Measurements from ENCODE around the gene ACSS2. TPM values are rescaled to one million over a fixed set of nuclear protein-coding genes. Genes with fewer than 3 reads are reported as not detected.

ACSS2 gene
- total RNA-seq, 6 experiments from 2014 or later = 21.9 to 118 (median 45.7) TPM

- Histone ChIP-seq H3K4me3 (peak overlapping the region; percentile 51 to 83 (median 82)), H3K9me3 (no peaks in the 10 kb centered on the region), H3K27me3 (no peaks in the 10 kb centered on the region), H3K36me3 (no peaks in the 10 kb centered on the region), H3K27ac (no peak overlapping the region), H3K4me1 (peaks cover 0 to 20% (median 8%) of the 10 kb centered on the region in 4 donors)
- DNase-seq = no peak
- intact Hi-C loops (cut with DNase I) = loop anchor here (5.0 kb wide), 2 partner anchors 35 to 85 kb away; partner anchors contain the start of genes GSS (in 2 of the 2) and MYH7B (in 2 of the 2)
- TF ChIP-seq CTCF (IDR thresholded peaks at IDR 0.05) = no peak
- no peak for TF ChIP-seq POLR2A (IDR thresholded peaks at IDR 0.05)
- 28% methylated on average over 7 of the region's 10 CpGs for WGBS (ENCODE audit: insufficient coverage, low coverage, low lambda C conversion rate, missing lambda C conversion rate)
- no peak for ATAC-seq
Measured at GRCh38 chr20:34871966-34872621, 4.3 kb upstream of the ACSS2 start.

GRCh38 chr20:34872622-34873224 is 3.7 kb upstream of the ACSS2 start, which contains the start of gene GGT7:
TSS of gene GGT7 (minus strand) at chr20:34872856. CDS start at chr20:34872815, 41 bp downstream.
- Histone ChIP-seq H3K27me3 (no peaks in the 10 kb centered on the region), H3K4me3 (peak within 1 kb of the TSS; percentile 51 to 83 (median 82)), H3K36me3 (no peaks in the 10 kb centered on the region), H3K27ac (no peak within 1 kb of the TSS), H3K4me1 (peaks cover 0 to 20% (median 8%) of the 10 kb centered on the region in 4 donors), H3K9me3 (no peaks in the 10 kb centered on the region)
- intact Hi-C loops (cut with DNase I) = loop anchor here (5.0 kb wide), 2 partner anchors 35 to 85 kb away; partner anchors contain the start of genes GSS (in 2 of the 2) and MYH7B (in 2 of the 2)
- ATAC-seq (peak; percentile 43 to 59 (median 53)), DNase-seq (peak; percentile 85 to 89 (median 88))
- peak; percentile 28 for TF ChIP-seq POLR2A (IDR thresholded peaks at IDR 0.05)
- TF ChIP-seq CTCF (IDR thresholded peaks at IDR 0.05) = peak; percentile 66 to 85 (median 82)
- 3% methylated on average over 5 of the region's 52 CpGs for WGBS (ENCODE audit: insufficient coverage, low coverage, low lambda C conversion rate, missing lambda C conversion rate)

- no peak for DNase-seq
- H3K4me3 ChIP-seq = no peak overlapping the region
- no peaks in the 10 kb centered on the region for H3K36me3 ChIP-seq
- peaks cover 0 to 26% (median 8%) of the 10 kb centered on the region in 4 donors for H3K4me1 ChIP-seq
- no peak for TF ChIP-seq POLR2A (IDR thresholded peaks at IDR 0.05)
- no peak for TF ChIP-seq CTCF (IDR thresholded peaks at IDR 0.05)
- 23% methylated on average over 3 of the region's 3 CpGs for WGBS (ENCODE audit: insufficient coverage, low coverage, low lambda C conversion rate, missing lambda C conversion rate)
- no peak overlapping the region for H3K27ac ChIP-seq
- H3K27me3 ChIP-seq = no peaks in the 10 kb centered on the region
- intact Hi-C loops (cut with DNase I) = loop anchor here (5.0 kb wide), 2 partner anchors 36 to 84 kb away; partner anchors contain the start of genes GSS (in 2 of the 2) and MYH7B (in 2 of the 2)
- ATAC-seq = no peak
- no peaks in the 10 kb centered on the region for H3K9me3 ChIP-seq
Measured at GRCh38 chr20:34873583-34874093, 2.8 kb upstream of the ACSS2 start.

GRCh38 chr20:34874094-34874654 is 2.2 kb upstream of the ACSS2 start:
- Histone ChIP-seq H3K27me3 (no peaks in the 10 kb centered on the region), H3K9me3 (no peaks in the 10 kb centered on the region), H3K4me3 (peak overlapping the region in 1 of 3 donors; percentile 69), H3K27ac (peak overlapping the region; percentile 71 to 91 (median 86)), H3K4me1 (peaks cover 0 to 26% (median 8%) of the 10 kb centered on the region in 4 donors), H3K36me3 (no peaks in the 10 kb centered on the region)
- intact Hi-C loops (cut with DNase I) = loop anchor here (5.0 kb wide), 2 partner anchors 37 to 83 kb away; partner anchors contain the start of genes GSS (in 2 of the 2) and MYH7B (in 2 of the 2)
- WGBS (ENCODE audit: insufficient coverage, low coverage, low lambda C conversion rate, missing lambda C conversion rate) = 0% methylated on average over 2 of the region's 2 CpGs
- TF ChIP-seq CTCF (IDR thresholded peaks at IDR 0.05) (peak; percentile 80 to 98 (median 84)), POLR2A (IDR thresholded peaks at IDR 0.05) (no peak)
- peak; percentile 56 to 64 (median 57) for ATAC-seq
- peak; percentile 65 to 86 (median 72) for DNase-seq
